Chondrocyte (in vitro differentiated cells): ENCODE measurements around the gene VTCN1. TPM values are rescaled to one million over a fixed set of nuclear protein-coding genes. Genes with fewer than 3 reads are reported as not detected.

Source experiments
- DNase-seq: peaks from one replicate; pipeline ENCODE4 v3.0.0; 2021; ENCODE audit warnings: mixed read lengths, low spot score
- H3K27ac Mint-ChIP-seq: one replicate; pipeline ENCODE4 v1.8.0; 2021; ENCODE audit warnings: mild to moderate bottlenecking, moderate library complexity, mixed read lengths; ENCODE audit not compliant: unreplicated experiment
- H3K27me3 Mint-ChIP-seq: 2 replicates; pipeline ENCODE4 v1.8.0; 2021; ENCODE audit warnings: low read depth, mixed read lengths
- H3K36me3 Mint-ChIP-seq: 2 replicates; pipeline ENCODE4 v1.8.0; 2021; ENCODE audit warnings: low read depth, mixed read lengths
- H3K4me1 Mint-ChIP-seq: 2 replicates; pipeline ENCODE4 v1.8.0; 2021; ENCODE audit warnings: low read depth, mild to moderate bottlenecking, mixed read lengths
- H3K4me3 Mint-ChIP-seq: one replicate; pipeline ENCODE4 v1.8.0; 2021; ENCODE audit warnings: mild to moderate bottlenecking, moderate library complexity, mixed read lengths; ENCODE audit not compliant: unreplicated experiment
- H3K9me3 Mint-ChIP-seq: 2 replicates; pipeline ENCODE4 v1.8.0; 2021; ENCODE audit warnings: low read depth, mixed read lengths
- total RNA-seq: library from RNA; stranded (reverse); gene quantifications from 3 replicates; pipeline ENCODE4 v1.2.1, GENCODE V29; 2021
- TF ChIP-seq, protein P1 (sequence below): fragments of 200-600 bp; sonication (generic); IDR thresholded peaks from 2 replicates; pipeline ENCODE4 v1.5.0; 2021; ENCODE audit warnings: antibody characterized with exemption, mild to moderate bottlenecking, moderate library complexity

Gene VTCN1
- total RNA-seq, 1 donor from 2014 or later, result not detected

DNA sequence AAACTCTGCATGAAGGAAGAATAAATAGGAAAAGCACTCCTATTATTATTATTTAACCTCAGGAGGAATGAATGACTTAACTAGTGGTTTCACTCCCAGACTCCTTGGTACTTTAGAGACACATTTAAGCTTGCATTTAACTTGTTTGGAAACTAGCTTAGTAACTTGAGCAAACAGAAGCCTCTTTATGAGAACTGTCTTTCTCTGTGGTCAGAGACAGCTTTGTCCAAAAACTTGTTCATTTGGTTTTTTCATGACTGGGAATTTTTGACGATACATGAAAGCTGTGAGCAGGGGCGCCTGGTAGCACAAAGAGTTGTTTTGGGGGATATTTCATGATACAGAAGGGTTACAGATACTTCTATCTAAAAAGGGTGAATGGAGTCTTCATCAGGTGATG is 33.6 kb upstream of the VTCN1 start:
- H3K27ac Mint-ChIP-seq, result no peak overlapping the region
- no peaks in the 10 kb centered on the region for H3K4me1 Mint-ChIP-seq
- no peak for DNase-seq
- TF ChIP-seq, protein P1, sequence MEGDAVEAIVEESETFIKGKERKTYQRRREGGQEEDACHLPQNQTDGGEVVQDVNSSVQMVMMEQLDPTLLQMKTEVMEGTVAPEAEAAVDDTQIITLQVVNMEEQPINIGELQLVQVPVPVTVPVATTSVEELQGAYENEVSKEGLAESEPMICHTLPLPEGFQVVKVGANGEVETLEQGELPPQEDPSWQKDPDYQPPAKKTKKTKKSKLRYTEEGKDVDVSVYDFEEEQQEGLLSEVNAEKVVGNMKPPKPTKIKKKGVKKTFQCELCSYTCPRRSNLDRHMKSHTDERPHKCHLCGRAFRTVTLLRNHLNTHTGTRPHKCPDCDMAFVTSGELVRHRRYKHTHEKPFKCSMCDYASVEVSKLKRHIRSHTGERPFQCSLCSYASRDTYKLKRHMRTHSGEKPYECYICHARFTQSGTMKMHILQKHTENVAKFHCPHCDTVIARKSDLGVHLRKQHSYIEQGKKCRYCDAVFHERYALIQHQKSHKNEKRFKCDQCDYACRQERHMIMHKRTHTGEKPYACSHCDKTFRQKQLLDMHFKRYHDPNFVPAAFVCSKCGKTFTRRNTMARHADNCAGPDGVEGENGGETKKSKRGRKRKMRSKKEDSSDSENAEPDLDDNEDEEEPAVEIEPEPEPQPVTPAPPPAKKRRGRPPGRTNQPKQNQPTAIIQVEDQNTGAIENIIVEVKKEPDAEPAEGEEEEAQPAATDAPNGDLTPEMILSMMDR, result no peak
- H3K27me3 Mint-ChIP-seq, result peaks cover 30% of the 10 kb centered on the region
- no peak overlapping the region for H3K4me3 Mint-ChIP-seq
- no peaks in the 10 kb centered on the region for H3K9me3 Mint-ChIP-seq
- no peaks in the 10 kb centered on the region for H3K36me3 Mint-ChIP-seq

DNA sequence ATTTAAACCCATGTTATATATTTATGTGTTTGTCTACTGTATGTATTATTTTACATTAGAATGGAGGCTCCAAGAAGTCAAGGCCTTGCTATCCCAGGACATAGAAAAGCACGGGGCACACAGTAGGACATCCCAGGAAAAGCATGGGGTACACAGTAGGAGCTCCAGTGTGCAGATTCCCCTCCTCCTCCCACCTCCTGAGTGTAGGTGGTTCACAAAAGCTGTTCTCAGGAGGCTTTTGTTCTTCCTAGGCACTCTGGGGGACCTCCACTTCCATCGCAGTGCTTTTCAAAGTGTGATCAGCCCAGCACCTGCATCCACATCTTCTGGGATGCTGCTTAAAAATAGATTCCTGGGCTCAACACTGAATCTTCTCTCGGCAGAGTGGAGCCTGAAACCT is 30.8 kb upstream of the VTCN1 start:
- peaks cover 30% of the 10 kb centered on the region for H3K27me3 Mint-ChIP-seq
- no peaks in the 10 kb centered on the region for H3K9me3 Mint-ChIP-seq
- no peak for DNase-seq
- H3K27ac Mint-ChIP-seq, result no peak overlapping the region
- no peak overlapping the region for H3K4me3 Mint-ChIP-seq
- H3K36me3 Mint-ChIP-seq, result no peaks in the 10 kb centered on the region
- peaks cover 4% of the 10 kb centered on the region for H3K4me1 Mint-ChIP-seq
- TF ChIP-seq, protein P1, result no peak

DNA sequence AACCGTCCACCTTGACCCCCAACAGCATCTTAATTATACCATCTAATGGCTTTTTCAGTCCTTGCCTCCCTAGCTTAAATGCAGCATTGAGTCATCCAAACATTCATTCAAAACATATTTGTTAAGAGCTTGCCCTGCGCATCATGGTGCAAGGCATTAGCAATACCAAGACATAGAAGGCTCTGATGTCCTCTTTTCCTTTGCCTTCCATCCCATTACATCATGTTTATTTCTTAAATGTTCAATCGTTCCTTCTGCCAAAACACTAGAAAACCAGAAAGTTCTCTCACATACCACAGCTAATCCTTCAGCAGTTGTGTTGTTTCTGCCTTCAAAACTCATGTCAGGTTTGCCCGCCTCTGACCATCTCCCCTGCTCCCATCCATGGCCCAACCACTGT is 29.8 kb upstream of the VTCN1 start:
- no peaks in the 10 kb centered on the region for H3K9me3 Mint-ChIP-seq
- DNase-seq, result no peak
- peaks cover 24% of the 10 kb centered on the region for H3K27me3 Mint-ChIP-seq
- H3K4me3 Mint-ChIP-seq, result no peak overlapping the region
- H3K4me1 Mint-ChIP-seq, result peaks cover 4% of the 10 kb centered on the region
- TF ChIP-seq, protein P1, result no peak
- H3K27ac Mint-ChIP-seq, result no peak overlapping the region
- no peaks in the 10 kb centered on the region for H3K36me3 Mint-ChIP-seq

DNA sequence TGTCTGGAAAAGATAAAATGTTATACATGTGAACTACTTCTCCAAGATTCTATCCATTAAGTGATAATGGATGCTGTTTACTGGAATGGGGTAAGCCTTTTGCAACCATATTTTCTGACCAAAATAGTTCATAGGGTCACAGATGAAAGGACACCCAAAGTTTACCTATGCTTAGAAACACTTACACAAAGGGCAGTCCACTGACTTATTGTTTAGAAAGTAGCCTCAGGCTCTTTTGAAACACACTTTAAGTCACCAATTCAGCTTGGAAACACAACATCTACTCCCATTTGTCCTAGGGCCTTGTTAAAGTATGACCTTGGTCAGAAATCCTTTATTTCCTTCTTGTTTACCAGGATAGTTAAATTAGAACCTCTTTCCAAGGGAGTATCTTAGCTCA is 28.7 kb upstream of the VTCN1 start:
- DNase-seq, result no peak
- Mint-ChIP-seq H3K4me1 (peaks cover 4% of the 10 kb centered on the region), H3K9me3 (no peaks in the 10 kb centered on the region), H3K36me3 (no peaks in the 10 kb centered on the region), H3K27me3 (peaks cover 14% of the 10 kb centered on the region), H3K4me3 (no peak overlapping the region), H3K27ac (no peak overlapping the region)
- TF ChIP-seq, protein P1, result no peak

DNA sequence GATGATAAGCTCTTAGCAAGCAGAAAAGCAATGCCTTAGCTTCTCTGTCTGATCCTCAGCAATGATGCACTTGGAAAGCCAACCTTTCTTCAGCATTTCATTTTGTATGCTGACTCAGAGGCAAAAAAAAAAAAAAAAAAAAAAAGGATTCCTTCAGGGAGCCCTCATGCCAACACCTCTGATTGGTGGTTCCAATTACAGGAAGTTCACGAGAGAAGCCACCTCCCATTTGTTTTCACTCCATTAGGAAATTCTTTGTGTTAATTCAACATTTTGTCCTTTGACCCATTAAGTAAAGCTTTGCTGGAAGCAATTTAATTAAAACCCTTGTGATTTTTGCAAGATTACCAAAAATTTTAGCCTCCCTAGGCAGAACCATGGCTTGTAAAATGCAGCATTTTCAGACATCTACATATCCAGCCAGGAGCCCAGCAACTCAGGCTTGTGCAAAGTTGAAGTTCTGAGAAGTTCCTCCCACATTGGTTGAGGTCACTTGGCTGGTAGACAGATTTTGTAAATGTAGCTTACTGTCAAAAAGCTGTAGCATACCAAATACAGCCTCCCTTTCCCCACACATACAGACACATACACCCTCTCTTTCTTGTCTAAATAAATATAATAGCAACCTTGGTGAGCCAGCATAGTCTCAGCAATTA is 27.1 kb upstream of the VTCN1 start:
- peaks cover 4% of the 10 kb centered on the region for H3K4me1 Mint-ChIP-seq
- H3K27ac Mint-ChIP-seq, result no peak overlapping the region
- TF ChIP-seq, protein P1, result no peak
- no peak overlapping the region for H3K4me3 Mint-ChIP-seq
- H3K9me3 Mint-ChIP-seq, result no peaks in the 10 kb centered on the region
- no peaks in the 10 kb centered on the region for H3K36me3 Mint-ChIP-seq
- peaks cover 5% of the 10 kb centered on the region for H3K27me3 Mint-ChIP-seq
- DNase-seq, result no peak
